WTC11 (cell line): ENCODE measurements around the gene UFC1.

Experiments
- ATF1 ChIP-seq: sonication (generic); formaldehyde crosslinking; IDR thresholded peaks from 2 replicates; pipeline ENCODE4 v1.8.1; 2023; ENCODE audit warnings: mild to moderate bottlenecking, moderate library complexity, missing genetic modification reagents
- ATF2 ChIP-seq: sonication (generic); formaldehyde crosslinking; IDR thresholded peaks from 2 replicates; pipeline ENCODE4 v1.8.1; 2022; ENCODE audit warnings: low read depth, missing genetic modification reagents, borderline replicate concordance
- CTCF ChIP-seq: fragments of 200-600 bp; IDR thresholded peaks from 2 replicates; pipeline ENCODE4 v1.8.0; 2022; ENCODE audit warnings: antibody characterized with exemption
- E2F1 ChIP-seq: sonication (generic); formaldehyde crosslinking; IDR thresholded peaks from 2 replicates; pipeline ENCODE4 v1.8.0; 2022; ENCODE audit warnings: mild to moderate bottlenecking, missing genetic modification reagents
- E2F4 ChIP-seq: sonication (generic); formaldehyde crosslinking; IDR thresholded peaks from 2 replicates; pipeline ENCODE4 v1.8.1; 2022; ENCODE audit warnings: low read depth, mild to moderate bottlenecking, moderate library complexity, missing genetic modification reagents, borderline replicate concordance
- FOXJ3 ChIP-seq: sonication (generic); formaldehyde crosslinking; IDR thresholded peaks from 2 replicates; pipeline ENCODE4 v1.9.0; 2021; ENCODE audit warnings: missing genetic modification reagents, mild to moderate bottlenecking, borderline replicate concordance
- MYBL2 ChIP-seq: sonication (generic); formaldehyde crosslinking; IDR thresholded peaks from 2 replicates; pipeline ENCODE4 v1.8.1; 2023; ENCODE audit warnings: mild to moderate bottlenecking, moderate library complexity, missing genetic modification reagents
- NR1H2 ChIP-seq: sonication (generic); formaldehyde crosslinking; IDR thresholded peaks from 2 replicates; pipeline ENCODE4 v1.9.0; 2021; ENCODE audit warnings: mild to moderate bottlenecking, moderate library complexity, missing genetic modification reagents
- NR3C1 ChIP-seq: sonication (generic); formaldehyde crosslinking; conservative IDR thresholded peaks from 2 replicates; pipeline ENCODE4 v1.8.1; 2023; ENCODE audit warnings: low read depth, mild to moderate bottlenecking, missing genetic modification reagents
- SP1 ChIP-seq: sonication (generic); formaldehyde crosslinking; conservative IDR thresholded peaks from 2 replicates; pipeline ENCODE4 v1.8.1; 2022; ENCODE audit warnings: missing genetic modification reagents
- TCF7 ChIP-seq: sonication (generic); formaldehyde crosslinking; IDR thresholded peaks from 2 replicates; pipeline ENCODE4 v1.8.0; 2022; ENCODE audit warnings: mild to moderate bottlenecking, low read depth, missing genetic modification reagents, moderate library complexity
- TP53 ChIP-seq: sonication (generic); formaldehyde crosslinking; IDR thresholded peaks from 2 replicates; pipeline ENCODE4 v1.8.1; 2023; ENCODE audit warnings: mild to moderate bottlenecking, missing genetic modification reagents
- USF1 ChIP-seq: sonication (generic); formaldehyde crosslinking; IDR thresholded peaks from 2 replicates; pipeline ENCODE4 v1.8.0; 2022; ENCODE audit warnings: mild to moderate bottlenecking, missing genetic modification reagents
- TF ChIP-seq, protein P1 (sequence below): sonication (generic); formaldehyde crosslinking; IDR thresholded peaks from 2 replicates; pipeline ENCODE4 v1.8.1; 2022; ENCODE audit warnings: mild to moderate bottlenecking, moderate library complexity, missing genetic modification reagents

DNA sequence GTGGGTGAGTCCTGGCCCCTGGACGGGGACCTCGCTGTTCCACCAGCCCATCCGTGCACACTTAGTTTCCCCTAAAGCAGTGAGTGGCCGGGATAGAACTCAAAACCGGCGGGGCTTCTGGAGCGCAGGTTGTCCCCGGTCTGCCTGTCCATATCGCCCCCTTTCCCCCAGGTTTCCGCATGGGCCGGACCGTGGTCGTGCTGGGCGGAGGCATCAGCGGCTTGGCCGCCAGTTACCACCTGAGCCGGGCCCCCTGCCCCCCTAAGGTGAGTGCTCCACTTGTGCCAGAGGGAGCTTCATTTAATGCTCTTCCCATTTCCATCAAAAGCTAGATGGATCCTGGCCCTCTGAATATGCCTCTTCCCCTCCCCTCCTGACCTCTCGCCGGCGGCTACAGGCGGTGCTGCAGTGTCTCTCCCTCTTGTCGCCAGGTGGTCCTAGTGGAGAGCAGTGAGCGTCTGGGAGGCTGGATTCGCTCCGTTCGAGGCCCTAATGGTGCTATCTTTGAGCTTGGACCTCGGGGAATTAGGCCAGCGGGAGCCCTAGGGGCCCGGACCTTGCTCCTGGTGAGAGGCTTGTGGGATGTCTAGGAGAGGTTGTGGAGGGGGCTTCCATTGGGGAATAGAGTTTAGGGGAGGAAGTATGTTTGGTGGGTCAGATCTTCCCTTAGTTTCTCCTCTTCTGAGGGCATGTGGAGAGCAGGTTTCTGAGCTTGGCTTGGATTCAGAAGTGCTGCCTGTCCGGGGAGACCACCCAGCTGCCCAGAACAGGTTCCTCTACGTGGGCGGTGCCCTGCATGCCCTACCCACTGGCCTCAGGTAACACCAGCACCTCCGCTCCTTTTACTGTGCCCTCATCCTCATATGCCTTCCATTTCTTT lies 13.1 kb downstream of the UFC1 start:
- TF ChIP-seq CTCF (no peak), TCF7 (CRISPR knock-in tag) (no peak), E2F1 (CRISPR knock-in tag) (no peak), ATF1 (CRISPR knock-in tag) (no peak), USF1 (CRISPR knock-in tag) (no peak), TP53 (CRISPR knock-in tag) (no peak), ATF2 (CRISPR knock-in tag) (no peak), FOXJ3 (no peak), NR3C1 (CRISPR knock-in tag) (no peak), SP1 (CRISPR knock-in tag) (no peak), E2F4 (CRISPR knock-in tag) (no peak), MYBL2 (CRISPR knock-in tag) (no peak), NR1H2 (CRISPR knock-in tag) (no peak)
- TF ChIP-seq, protein P1, sequence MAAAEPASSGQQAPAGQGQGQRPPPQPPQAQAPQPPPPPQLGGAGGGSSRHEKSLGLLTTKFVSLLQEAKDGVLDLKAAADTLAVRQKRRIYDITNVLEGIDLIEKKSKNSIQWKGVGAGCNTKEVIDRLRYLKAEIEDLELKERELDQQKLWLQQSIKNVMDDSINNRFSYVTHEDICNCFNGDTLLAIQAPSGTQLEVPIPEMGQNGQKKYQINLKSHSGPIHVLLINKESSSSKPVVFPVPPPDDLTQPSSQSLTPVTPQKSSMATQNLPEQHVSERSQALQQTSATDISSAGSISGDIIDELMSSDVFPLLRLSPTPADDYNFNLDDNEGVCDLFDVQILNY (CRISPR knock-in tag), result no peak
